ENCODE results near the gene KIAA0753.

GRCh38 chr17:6536566-6537065, 103.9 kb downstream of the KIAA0753 start:
- no peak for TF ChIP-seq CTCF (IDR thresholded peaks at IDR 0.05; ENCODE audit: low read depth, low read length)
- no peak for TF ChIP-seq EZH2phosphoT487 (IDR thresholded peaks at IDR 0.05; ENCODE audit: low read depth)
